Colonic mucosa (tissue), 4 donors: ENCODE results near the gene MYOCD. TPM values are rescaled to one million over a fixed set of nuclear protein-coding genes. Genes with fewer than 3 reads are reported as not detected.
"Not testable (repeated sequence)": the region's sequence is repeated elsewhere in the genome, so short reads cannot be mapped to it uniquely, and the experiment has no call there.

Experiments
- DNase-seq: peaks from one replicate; pipeline ENCODE4 v3.0.0-alpha.2; 2020
- H3K27ac ChIP-seq: fragments of 200-600 bp; one replicate; pipeline ENCODE4 v1.8.0; 2021
- H3K27me3 ChIP-seq: fragments of 200-600 bp; one replicate; pipeline ENCODE4 v1.8.0; 2021
- H3K36me3 ChIP-seq: fragments of 200-600 bp; one replicate; pipeline ENCODE4 v1.8.0; 2021
- H3K4me1 ChIP-seq: fragments of 200-600 bp; one replicate; pipeline ENCODE4 v1.8.0; 2021; ENCODE audit warnings: mild to moderate bottlenecking
- H3K4me3 ChIP-seq: fragments of 200-600 bp; one replicate; pipeline ENCODE4 v1.8.0; 2021
- H3K9ac ChIP-seq, 2 donors: one replicate each; pipeline ENCODE4 v1.7.0; 2013; ENCODE audit warnings: control low read depth in 2 of 2, low read depth in 2 of 2, low read length in 2 of 2
- H3K9me3 ChIP-seq: fragments of 200-600 bp; one replicate; pipeline ENCODE4 v1.8.0; 2021
- CTCF ChIP-seq: fragments of 200-600 bp; IDR thresholded peaks from one replicate; pipeline ENCODE4 v1.8.0; 2022; ENCODE audit warnings: antibody characterized with exemption, mild to moderate bottlenecking
- intact Hi-C: fragments of 100-400 bp; cut with DNase I; formaldehyde crosslinking; loops from one replicate; pipeline ENCODE4 v1.14.1; 2022
- total RNA-seq, 2 donors: library from RNA; stranded (reverse); fragmentation: NEBNext Ultra II Directional in 1 of 2; extraction: Animal tissue kit (Norgen Biotek cat#: 25700) in 1 of 2; gene quantifications; one replicate each; pipeline ENCODE4 v1.2.1, GENCODE V29; 2021
- donor health status: healthy.
- donor health status: DM: no; HTN: no; CAD: no.
- donor health status: DM: no; HTN: no; CAD: no.

The MYOCD gene
- total RNA-seq, 2 donors from 2014 or later = 1.1 to 20.5 TPM

- intact Hi-C loops = no loop called here
- H3K9ac ChIP-seq = no peak overlapping the region
- no peaks in the 10 kb centered on the region for H3K9me3 ChIP-seq
- no peaks in the 10 kb centered on the region for H3K4me1 ChIP-seq
- DNase-seq = no peak
- no peaks in the 10 kb centered on the region for H3K36me3 ChIP-seq
- H3K4me3 ChIP-seq = no peak overlapping the region
- H3K27ac ChIP-seq = no peak overlapping the region
- TF ChIP-seq CTCF = no peak
- no peaks in the 10 kb centered on the region for H3K27me3 ChIP-seq
Observed at GRCh38 chr17:12627781-12628451, 37.8 kb upstream of the MYOCD start.

GRCh38 chr17:12631076-12631475 lies 34.6 kb upstream of the MYOCD start:
- intact Hi-C loops = no loop called here

GRCh38 chr17:12632785-12633184 lies 32.9 kb upstream of the MYOCD start:
- no peak for DNase-seq
- no peaks in the 10 kb centered on the region for H3K27me3 ChIP-seq
- no peak for TF ChIP-seq CTCF
- H3K9me3 ChIP-seq = no peaks in the 10 kb centered on the region
- H3K4me3 ChIP-seq = no peak overlapping the region
- H3K27ac ChIP-seq = no peak overlapping the region
- no peaks in the 10 kb centered on the region for H3K36me3 ChIP-seq
- H3K4me1 ChIP-seq = no peaks in the 10 kb centered on the region
- intact Hi-C loops = no loop called here
- H3K9ac ChIP-seq = no peak overlapping the region

More at GRCh38 chr17:12631076-12631475, 34.6 kb upstream of the MYOCD start:
- no peak for TF ChIP-seq CTCF
- no peak overlapping the region for H3K9ac ChIP-seq
- H3K27me3 ChIP-seq = no peaks in the 10 kb centered on the region
- DNase-seq = no peak
- H3K9me3 ChIP-seq = no peaks in the 10 kb centered on the region
- no peaks in the 10 kb centered on the region for H3K36me3 ChIP-seq
- H3K4me1 ChIP-seq = no peaks in the 10 kb centered on the region
- no peak overlapping the region for H3K4me3 ChIP-seq
- H3K27ac ChIP-seq = no peak overlapping the region

- Histone ChIP-seq H3K4me3 (no peak overlapping the region), H3K9me3 (no peaks in the 10 kb centered on the region), H3K4me1 (no peaks in the 10 kb centered on the region), H3K27ac (no peak overlapping the region), H3K36me3 (no peaks in the 10 kb centered on the region), H3K27me3 (no peaks in the 10 kb centered on the region), H3K9ac (no peak overlapping the region)
- intact Hi-C loops = no loop called here
- no peak for DNase-seq
- no peak for TF ChIP-seq CTCF
Observed at GRCh38 chr17:12634789-12635414, 30.8 kb upstream of the MYOCD start.

GRCh38 chr17:12635996-12636395 lies 29.7 kb upstream of the MYOCD start:
- H3K9me3 ChIP-seq, DNase-seq, H3K36me3 ChIP-seq, H3K9ac ChIP-seq, H3K27me3 ChIP-seq, intact Hi-C loops, H3K4me1 ChIP-seq, H3K4me3 ChIP-seq, H3K27ac ChIP-seq: not testable (repeated sequence)

- no peaks in the 10 kb centered on the region for H3K36me3 ChIP-seq
- H3K9me3 ChIP-seq = no peaks in the 10 kb centered on the region
- DNase-seq = no peak
- H3K4me3 ChIP-seq = no peak overlapping the region
- H3K9ac ChIP-seq = no peak overlapping the region
- no peak overlapping the region for H3K27ac ChIP-seq
- intact Hi-C loops = no loop called here
- TF ChIP-seq CTCF = no peak
- no peaks in the 10 kb centered on the region for H3K4me1 ChIP-seq
- H3K27me3 ChIP-seq = no peaks in the 10 kb centered on the region
Observed at GRCh38 chr17:12637015-12637414, 28.7 kb upstream of the MYOCD start.
